SH-SY5Y (cell line): ENCODE data around the gene S100P.

Source experiments
- GATA2 ChIP-seq: IDR thresholded peaks from 2 replicates; pipeline ENCODE4 v1.6.1; 2011; ENCODE audit warnings: mild to moderate bottlenecking, low read depth, low read length
- GATA3 ChIP-seq: IDR thresholded peaks from 2 replicates; pipeline ENCODE4 v1.6.1; 2011; ENCODE audit warnings: low read depth, mild to moderate bottlenecking, low read length, moderate library complexity

Gene S100P

DNA sequence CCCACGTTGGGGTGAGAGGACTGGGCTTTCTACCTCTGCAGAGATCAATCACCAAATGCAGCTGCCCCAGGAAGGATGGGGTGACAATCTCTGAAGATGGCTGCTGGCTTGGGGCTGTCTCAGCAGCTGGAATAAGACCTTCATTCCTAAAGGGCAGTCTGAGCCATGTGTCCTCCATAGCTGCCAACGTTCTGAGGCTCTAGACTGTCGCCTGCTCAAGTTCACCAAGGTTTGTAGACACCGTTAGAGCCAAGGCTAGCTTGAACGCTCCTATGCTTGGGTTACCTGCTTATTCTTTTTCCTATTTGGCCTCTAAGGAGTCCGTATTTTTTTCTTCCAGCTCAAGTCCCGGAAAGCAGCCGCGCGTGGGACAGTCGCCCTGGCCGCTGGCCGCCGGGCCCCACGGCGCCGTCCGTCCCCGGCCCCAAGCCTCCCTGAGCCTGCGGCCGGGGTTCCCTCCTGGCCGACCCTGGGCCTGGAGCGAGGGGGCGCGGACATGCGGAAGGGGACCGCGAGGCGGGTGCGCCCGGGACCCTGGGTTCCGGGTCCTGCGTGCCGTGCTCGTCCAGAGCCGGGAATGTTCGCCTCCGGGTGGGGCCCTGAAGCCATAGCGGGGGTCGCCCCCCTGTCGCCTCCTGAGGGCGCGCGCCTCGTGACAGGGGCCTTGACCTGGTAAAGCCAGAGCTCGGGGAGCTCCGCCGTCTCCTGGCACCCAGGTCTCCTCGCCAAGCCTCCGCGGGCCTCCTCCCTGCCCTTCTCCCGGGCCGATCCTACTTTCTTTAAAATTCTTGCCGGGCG, 29.9 kb upstream of the S100P start:
- TF ChIP-seq GATA2 (no peak), GATA3 (no peak)

GRCh38 chr4:6665320-6665654, 28.4 kb upstream of the S100P start:
- TF ChIP-seq GATA3 (no peak), GATA2 (no peak)

- TF ChIP-seq GATA2: no peak
- no peak for TF ChIP-seq GATA3
Observed at GRCh38 chr4:6668391-6668790, 25.3 kb upstream of the S100P start.

DNA sequence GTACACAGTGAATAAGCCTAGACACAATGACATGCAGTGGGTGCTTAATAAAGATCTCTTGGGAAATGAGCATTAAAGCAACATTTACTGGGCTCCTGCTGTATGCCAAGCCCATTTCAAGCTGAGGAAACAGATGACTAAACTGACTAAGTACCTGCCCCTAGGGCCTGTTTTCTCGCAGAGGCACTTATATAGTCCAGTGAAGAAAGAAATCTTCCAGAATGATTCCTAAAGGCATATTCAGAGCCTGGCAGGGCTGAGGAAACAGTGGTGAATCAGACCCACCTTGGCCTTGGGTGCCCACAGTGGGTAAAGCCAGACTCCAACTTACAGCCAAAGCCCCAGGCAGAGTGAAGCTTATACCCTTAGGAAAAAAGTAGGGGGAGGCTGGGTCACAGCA, 22.0 kb upstream of the S100P start:
- TF ChIP-seq GATA3: no peak
- TF ChIP-seq GATA2: no peak

DNA sequence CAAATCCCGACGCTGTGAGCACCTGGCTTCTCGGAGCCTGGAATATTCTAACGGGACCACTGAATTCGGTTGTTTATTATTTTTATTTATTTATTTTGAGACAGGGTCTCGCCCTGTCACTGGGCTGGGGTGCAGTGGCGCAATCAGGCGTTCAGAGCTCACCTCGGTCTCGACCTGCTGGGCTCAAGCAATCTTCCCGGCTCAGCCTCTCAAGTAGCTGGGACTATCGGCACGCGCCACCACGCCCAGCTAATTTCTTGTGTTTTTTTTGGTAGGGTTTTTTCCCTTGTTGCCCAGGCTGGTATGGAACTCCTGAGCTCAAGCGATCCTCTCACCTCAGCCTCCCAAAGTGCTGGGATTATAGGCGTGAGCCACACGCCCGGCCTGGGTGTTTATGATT, 21.5 kb upstream of the S100P start:
- TF ChIP-seq GATA3 (no peak), GATA2 (no peak)

- TF ChIP-seq GATA2 (no peak), GATA3 (no peak)
Observed at GRCh38 chr4:6673660-6674499, 19.8 kb upstream of the S100P start.

DNA sequence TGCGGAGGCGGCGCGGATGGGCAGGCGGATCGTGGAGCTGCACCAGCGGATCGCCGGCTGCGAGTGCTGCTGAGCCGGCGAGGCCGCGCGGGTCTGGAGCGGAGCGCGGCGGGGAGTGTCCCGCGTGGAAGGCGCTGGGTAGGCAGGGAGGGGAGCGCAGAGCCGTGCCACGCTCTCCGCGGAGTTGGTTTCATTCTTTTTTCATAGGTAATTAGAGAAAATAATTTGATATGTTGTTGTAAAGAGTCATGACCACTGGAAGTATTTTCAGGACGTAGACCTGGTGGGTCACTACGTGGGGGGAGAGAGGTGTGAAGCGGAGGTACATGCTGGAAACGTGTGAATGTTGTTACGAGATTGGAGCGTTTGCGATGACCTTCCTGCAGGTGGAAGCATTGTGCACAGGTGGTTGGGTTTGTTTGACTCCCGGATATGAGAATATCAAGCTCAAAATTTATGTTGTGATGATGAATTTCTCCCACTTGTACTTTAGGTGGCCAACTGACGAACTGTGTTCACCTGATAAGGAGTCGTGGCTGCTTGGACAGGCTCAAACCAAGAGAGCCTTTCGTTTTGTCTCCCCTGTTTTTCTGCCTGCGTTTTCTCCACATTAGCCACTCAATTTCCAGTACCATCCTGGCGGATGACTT, 19.1 kb upstream of the S100P start:
- TF ChIP-seq GATA2: no peak
- TF ChIP-seq GATA3: no peak

GRCh38 chr4:6676722-6677558, 16.7 kb upstream of the S100P start:
- TF ChIP-seq GATA2 (no peak), GATA3 (no peak)

DNA sequence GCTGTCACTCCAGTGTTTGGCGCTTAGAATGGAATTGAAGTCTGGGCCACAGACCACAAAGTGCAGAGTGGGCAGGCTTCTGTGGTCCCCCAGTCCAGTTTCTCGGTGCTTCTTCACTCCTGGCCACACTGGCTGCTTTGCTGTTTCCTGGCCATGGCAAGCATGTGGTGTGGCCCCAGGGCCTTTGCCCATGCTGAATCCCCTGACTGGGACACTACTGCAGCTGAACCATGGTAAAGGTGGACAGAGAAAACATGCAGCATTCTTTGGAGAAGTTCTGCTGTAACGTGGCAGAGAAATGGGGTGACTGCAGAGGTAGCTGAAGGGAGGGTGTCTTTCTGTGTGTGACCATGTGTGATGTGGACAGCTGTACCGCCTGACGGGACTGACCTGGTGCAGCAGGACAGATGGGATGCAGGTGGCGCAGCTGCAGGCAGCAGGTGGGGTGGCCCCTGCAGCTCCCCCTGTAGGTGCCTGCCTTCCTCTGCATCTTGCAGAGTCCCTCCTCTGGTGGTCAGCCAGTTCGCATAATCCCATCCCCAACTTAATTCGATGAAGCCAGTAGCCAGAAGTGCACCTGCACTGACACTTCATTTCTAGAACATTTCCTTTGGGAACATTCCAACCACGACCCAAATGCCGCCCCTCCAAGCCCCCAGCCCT, 13.2 kb upstream of the S100P start:
- no peak for TF ChIP-seq GATA3
- TF ChIP-seq GATA2: no peak

GRCh38 chr4:6681191-6681590, 12.5 kb upstream of the S100P start:
- TF ChIP-seq GATA3 (no peak), GATA2 (no peak)

DNA sequence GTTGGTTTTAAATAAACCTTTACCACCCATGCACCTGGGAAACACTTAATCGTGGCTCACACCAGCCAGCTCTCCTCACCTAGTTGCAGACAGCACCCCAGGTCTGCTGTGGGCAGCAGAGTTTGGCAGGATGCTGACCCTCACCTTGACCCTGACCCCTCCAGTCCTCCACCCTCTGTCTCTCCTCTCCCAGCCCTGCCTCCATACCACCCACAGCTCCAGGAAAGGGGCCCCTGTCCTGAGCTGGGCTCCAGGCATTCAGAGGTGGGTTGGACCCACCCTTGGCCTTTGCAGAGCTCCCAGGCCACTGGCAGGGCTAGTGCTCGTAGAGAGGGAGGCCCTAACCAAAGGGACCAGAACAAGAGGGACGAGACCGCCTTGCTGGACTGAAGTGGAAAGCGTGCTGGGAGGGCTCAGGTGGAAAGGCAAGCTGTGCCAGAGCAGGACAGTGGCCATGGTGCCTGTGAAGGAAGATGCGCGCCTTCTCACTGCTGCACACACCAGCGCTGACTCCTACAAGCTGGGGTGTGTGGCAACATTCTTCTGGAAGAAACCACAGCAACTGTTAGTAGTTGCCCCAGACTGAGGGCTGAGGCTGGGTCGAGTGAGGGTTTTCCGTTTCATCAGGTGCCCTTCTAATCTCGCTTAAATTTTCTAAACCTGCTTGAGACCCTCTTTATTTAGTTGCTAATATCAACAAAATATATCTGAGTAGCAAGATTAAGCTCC, 10.7 kb upstream of the S100P start:
- TF ChIP-seq GATA3 (no peak), GATA2 (no peak)

DNA sequence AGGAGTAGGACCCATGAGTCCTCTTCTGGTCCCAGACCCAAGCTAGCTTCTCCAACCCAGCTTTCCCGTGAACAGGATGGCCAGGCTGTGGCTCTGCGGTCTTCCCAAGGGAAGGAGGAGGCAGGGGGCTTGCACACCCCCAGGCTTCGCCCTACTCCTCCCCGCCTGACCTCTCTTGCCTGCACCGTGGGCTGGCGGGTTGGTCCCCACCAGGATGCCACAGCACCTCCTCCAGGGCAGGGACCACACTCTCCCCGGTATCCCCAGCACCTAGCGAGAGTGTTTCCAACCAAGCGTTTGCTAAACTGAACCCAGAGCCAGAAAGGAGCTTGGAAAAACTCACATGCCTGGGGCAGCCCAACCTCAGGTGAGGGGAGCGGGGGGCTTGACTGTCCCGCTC, 9.0 kb upstream of the S100P start:
- TF ChIP-seq GATA3 (no peak), GATA2 (no peak)
